ENCODE results near the gene KRT1.

DNA sequence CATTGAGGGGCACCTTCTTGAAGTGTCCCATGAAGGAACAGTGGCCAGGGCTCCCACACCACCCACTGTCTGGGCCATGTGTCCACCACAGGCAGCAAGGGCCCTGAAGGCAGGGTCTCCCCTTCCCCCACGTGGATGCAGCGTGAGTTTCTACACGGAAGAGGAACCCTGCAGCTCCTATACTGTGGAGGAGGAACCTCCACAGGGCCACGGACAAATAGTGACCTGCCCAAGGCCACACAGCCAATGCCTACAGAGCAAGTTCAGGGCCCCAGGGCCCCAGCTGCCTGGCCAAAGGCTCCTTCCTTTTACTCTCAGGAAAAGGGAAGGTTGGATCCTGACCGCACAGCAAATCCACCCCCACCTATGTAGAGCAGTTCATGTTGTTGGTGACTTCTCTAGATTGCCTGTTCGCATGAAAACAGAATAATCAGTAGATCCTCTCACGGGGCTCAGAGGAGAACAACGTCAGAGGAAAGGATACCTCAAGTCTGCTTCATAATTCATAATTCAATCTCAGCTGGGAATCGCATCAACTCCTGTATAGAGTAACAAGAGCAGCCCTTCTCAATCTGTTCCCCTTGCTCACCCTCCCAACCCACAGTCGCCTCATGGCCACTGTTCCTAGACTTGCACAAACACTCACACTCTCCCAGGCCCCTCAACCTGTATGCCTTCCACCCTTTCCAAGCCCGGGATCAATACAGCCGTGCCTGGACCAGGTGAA, 50.8 kb downstream of the KRT1 start:
- TF ChIP-seq, protein P1, sequence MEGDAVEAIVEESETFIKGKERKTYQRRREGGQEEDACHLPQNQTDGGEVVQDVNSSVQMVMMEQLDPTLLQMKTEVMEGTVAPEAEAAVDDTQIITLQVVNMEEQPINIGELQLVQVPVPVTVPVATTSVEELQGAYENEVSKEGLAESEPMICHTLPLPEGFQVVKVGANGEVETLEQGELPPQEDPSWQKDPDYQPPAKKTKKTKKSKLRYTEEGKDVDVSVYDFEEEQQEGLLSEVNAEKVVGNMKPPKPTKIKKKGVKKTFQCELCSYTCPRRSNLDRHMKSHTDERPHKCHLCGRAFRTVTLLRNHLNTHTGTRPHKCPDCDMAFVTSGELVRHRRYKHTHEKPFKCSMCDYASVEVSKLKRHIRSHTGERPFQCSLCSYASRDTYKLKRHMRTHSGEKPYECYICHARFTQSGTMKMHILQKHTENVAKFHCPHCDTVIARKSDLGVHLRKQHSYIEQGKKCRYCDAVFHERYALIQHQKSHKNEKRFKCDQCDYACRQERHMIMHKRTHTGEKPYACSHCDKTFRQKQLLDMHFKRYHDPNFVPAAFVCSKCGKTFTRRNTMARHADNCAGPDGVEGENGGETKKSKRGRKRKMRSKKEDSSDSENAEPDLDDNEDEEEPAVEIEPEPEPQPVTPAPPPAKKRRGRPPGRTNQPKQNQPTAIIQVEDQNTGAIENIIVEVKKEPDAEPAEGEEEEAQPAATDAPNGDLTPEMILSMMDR (IDR thresholded peaks at IDR 0.05; ENCODE audit: insufficient read depth, low read length) = no peak
- no peak for TF ChIP-seq POLR2AphosphoS5 (IDR thresholded peaks at IDR 0.05; ENCODE audit: low read depth)

Data from HL-60 (cell line).